Activated effector memory CD4-positive, alpha-beta T cell treated with Interleukin-2 at 50 U/mL for 16 hours (primary cell): Measurements from ENCODE around the gene DYNLT5.
"Not testable (repeated sequence)": the region's sequence is repeated elsewhere in the genome, so short reads cannot be mapped to it uniquely, and the experiment has no call there.

Source experiments
- DNase-seq: peaks from one replicate; pipeline ENCODE4 v3.0.0-alpha.2; 2020

Gene DYNLT5

DNA sequence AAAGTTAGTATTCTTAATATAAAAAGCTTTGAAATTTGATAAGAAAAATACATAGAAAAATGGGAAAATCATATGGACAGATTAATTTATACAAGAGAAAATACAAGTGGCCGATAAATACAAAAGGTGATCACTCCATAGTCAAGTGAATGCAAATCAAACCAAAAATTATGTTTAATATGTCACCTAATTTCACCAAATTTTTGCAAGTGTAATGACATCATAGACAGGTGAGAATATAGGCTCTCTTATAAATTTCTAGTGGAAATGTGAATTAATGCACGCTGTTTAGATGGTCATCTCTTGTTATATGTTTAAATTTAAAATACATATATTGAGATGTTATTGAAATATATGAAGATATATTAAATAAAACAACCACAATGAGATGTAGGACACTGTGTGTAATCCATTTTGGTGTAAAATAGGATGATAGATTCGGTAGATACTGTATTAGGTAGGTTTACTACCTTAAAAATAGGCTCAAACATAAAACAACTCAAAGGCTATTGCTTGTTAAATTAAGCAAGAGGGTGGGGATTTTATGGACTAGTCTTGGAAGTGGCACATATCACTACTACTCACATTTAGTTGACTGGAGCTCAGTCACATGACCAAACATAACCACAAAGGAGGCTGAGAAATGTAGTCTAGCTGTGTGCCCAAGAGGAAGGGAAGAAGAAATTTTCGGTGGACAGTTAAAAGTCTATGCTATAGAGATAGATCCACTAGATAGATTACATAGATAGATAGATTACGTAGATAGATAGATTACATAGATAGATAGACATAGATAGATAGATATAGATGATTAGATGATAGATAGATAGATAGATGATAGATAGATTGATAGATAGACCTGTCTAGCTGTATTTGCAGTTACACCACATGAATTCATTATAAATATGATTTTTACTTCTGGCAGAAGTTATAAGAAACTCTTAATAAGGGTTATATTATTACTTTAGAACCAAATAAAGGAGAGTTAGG lies 39.7 kb downstream of the DYNLT5 start:
- no peak for DNase-seq

DNA sequence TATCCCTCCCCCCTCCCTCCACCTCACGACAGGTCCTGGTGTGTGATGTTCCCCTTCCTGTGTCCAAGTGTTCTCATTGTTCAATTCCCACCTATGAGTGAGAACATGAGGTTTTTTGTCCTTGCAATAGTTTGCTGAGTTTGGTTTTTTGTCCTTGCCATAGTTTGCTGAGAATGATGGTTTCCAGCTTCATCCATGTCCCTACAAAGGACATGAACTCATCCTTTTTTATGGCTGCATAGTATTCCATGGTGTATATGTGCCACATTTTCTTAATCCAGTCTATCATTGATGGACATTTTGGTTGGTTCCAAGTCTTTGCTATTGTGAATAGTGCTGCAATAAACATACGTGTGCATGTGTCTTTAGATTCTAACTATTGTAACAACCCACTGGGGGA lies 43.6 kb downstream of the DYNLT5 start:
- not testable (repeated sequence) for DNase-seq

DNA sequence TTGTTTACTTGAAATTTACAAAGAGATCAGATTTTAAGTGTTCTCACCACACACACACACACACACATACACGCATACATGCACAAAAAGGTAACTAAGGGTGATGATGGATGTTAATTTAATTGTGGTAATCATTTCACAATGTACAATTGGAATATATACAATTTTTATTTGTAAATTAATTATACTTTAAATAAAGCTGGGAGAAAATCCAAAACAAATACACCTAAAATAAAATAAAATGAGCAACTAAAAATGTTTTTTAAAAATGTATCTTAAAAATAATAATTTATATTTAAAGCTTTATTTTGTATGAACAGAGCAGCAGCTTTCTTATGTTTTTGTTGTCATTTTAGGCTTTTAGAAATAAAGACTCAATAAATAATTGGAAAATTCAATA lies 57.0 kb downstream of the DYNLT5 start:
- DNase-seq: no peak

DNA sequence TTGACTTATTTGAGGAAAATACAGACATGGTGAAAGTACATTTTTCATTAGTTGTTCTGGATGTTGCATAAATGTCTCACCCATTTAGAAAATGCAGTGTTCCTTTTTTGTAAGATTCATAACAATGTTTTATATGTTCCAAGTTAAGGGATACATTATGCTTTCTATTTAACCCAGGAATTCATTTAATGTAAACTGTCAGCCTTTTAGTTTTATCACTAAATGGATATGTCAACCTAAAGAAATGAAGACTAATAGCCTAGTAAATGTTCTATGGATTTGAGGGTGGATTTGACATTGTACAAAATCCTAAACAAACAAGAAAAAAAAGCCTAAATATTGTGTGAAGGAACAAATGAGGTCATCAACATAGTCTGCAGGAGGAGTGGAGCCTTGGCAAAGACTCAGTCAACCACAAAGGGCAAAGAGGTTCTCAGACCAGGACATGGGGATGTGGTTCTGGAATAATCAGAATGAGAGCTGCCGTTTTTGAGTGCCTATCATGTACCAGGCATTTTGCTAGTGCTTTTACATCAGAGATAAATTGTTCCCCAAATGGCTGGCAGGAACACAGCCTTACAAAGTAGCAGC lies 57.6 kb downstream of the DYNLT5 start:
- no peak for DNase-seq

DNA sequence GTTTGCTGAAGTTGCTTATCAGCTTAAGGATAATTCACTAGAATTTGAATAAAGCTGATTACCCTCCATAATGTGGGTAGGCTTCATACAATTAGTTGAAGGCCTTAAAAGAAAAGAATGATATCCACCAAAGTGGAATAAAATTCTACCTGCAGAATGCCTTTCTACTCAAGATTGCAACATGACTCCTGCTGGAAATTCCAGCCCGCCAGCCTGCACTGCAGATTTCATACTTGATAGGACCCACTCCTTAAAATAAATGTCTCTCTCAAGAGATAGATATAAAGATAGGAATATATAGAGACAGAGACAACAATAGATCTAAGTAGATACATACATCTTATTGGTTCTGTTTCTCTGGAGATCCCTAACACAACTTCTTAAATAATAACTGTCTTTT lies 72.5 kb downstream of the DYNLT5 start:
- DNase-seq: no peak
